Liver (tissue), 3 donors: Measurements from ENCODE around the gene MACROD1.

ENCODE experiments used
- CTCF ChIP-seq: fragments of 150-350 bp; IDR thresholded peaks from 2 replicates; pipeline ENCODE4 v1.5.1; 2017; ENCODE audit warnings: improper control_type of control experiment, low read depth, low read length; ENCODE audit not compliant: missing input control
- RAD21 ChIP-seq, 2 donors: IDR thresholded peaks; 2 replicates each; pipeline ENCODE4 v1.6.1; 2016; ENCODE audit warnings: antibody characterized with exemption in 2 of 2, mild to moderate bottlenecking in 2 of 2
- REST ChIP-seq: IDR thresholded peaks from 2 replicates; pipeline ENCODE4 v1.6.1; 2016; ENCODE audit warnings: antibody characterized with exemption, mild to moderate bottlenecking
- SP1 ChIP-seq: IDR thresholded peaks from 2 replicates; pipeline ENCODE4 v1.6.1; 2018; ENCODE audit warnings: antibody characterized with exemption, mild to moderate bottlenecking
- donor health status: healthy.
- donor health status: healthy.

GRCh38 chr11:64031001-64031400 is 134.9 kb downstream of the MACROD1 start:
- no peak for TF ChIP-seq REST
- TF ChIP-seq CTCF = no peak
- no peak for TF ChIP-seq RAD21 (IDR thresholded peaks at IDR 0.05)
- no peak for TF ChIP-seq SP1
